ENCODE measurements around the gene FOLR3. TPM values are rescaled to one million over a fixed set of nuclear protein-coding genes. Genes with fewer than 3 reads are reported as not detected.

The FOLR3 gene
- total RNA-seq, 1 donor from 2014 or later: not detected

GRCh38 chr11:72102162-72102561 lies 33.4 kb upstream of the FOLR3 start:
- H3K36me3 Mint-ChIP-seq (ENCODE audit: low read depth, unreplicated experiment): peaks cover 33% of the 10 kb centered on the region
- peak overlapping the region; percentile 98 for H3K4me2 ChIP-seq (ENCODE audit: low read length)
- H2AFZ ChIP-seq (ENCODE audit: low read depth, low read length): no peak overlapping the region
- H3K27ac ChIP-seq (ENCODE audit: low read depth, low read length): peak overlapping the region; percentile 94
- H3K4me1 Mint-ChIP-seq (ENCODE audit: low read depth, unreplicated experiment): peaks cover 26% of the 10 kb centered on the region
- H3K27me3 ChIP-seq (ENCODE audit: insufficient read depth, low read length): no peaks in the 10 kb centered on the region
- H3K36me3 ChIP-seq (ENCODE audit: insufficient read depth, low read length): peaks cover 8% of the 10 kb centered on the region
- no peak for TF ChIP-seq CTCF (IDR thresholded peaks at IDR 0.05; ENCODE audit: insufficient read depth, low read depth, low read length)
- no peak for TF ChIP-seq EZH2 (IDR thresholded peaks at IDR 0.05; ENCODE audit: insufficient read depth, low read length)
- H3K9ac ChIP-seq (ENCODE audit: low read length): peak overlapping the region; percentile 92
- H3K4me1 ChIP-seq (ENCODE audit: insufficient read depth, low read length): peaks cover 24% of the 10 kb centered on the region
- H3K9me3 ChIP-seq (ENCODE audit: insufficient read depth, low read depth, low read length): no peaks in the 10 kb centered on the region
- no peaks in the 10 kb centered on the region for H4K20me1 ChIP-seq (ENCODE audit: insufficient read depth, low read length)
- H3K79me2 ChIP-seq (ENCODE audit: insufficient read depth, low read length): peaks cover 48% of the 10 kb centered on the region
- no peak for DNase-seq (ENCODE audit: low read depth)
- peak overlapping the region; percentile 56 for H3K27ac Mint-ChIP-seq (ENCODE audit: unreplicated experiment)
- peaks cover 2% of the 10 kb centered on the region for H3K9me3 Mint-ChIP-seq (ENCODE audit: unreplicated experiment)
- peak overlapping the region; percentile 92 for H3K4me3 Mint-ChIP-seq (ENCODE audit: unreplicated experiment)
- peak overlapping the region; percentile 95 for H3K4me3 ChIP-seq (ENCODE audit: insufficient read depth, low read depth, low read length)
- no peaks in the 10 kb centered on the region for H3K27me3 Mint-ChIP-seq (ENCODE audit: low read depth, unreplicated experiment)
- FAIRE-seq: no peak

GRCh38 chr11:72102631-72102945 lies 32.9 kb upstream of the FOLR3 start:
- H3K36me3 Mint-ChIP-seq (ENCODE audit: low read depth, unreplicated experiment): peaks cover 34% of the 10 kb centered on the region
- peak overlapping the region; percentile 56 for H3K27ac Mint-ChIP-seq (ENCODE audit: unreplicated experiment)
- H3K9me3 Mint-ChIP-seq (ENCODE audit: unreplicated experiment): peaks cover 2% of the 10 kb centered on the region
- H3K4me1 Mint-ChIP-seq (ENCODE audit: low read depth, unreplicated experiment): peaks cover 26% of the 10 kb centered on the region
- H3K27me3 ChIP-seq (ENCODE audit: insufficient read depth, low read length): no peaks in the 10 kb centered on the region
- peak overlapping the region; percentile 98 for H3K4me2 ChIP-seq (ENCODE audit: low read length)
- H2AFZ ChIP-seq (ENCODE audit: low read depth, low read length): peak overlapping the region; percentile 58
- FAIRE-seq (no peak), DNase-seq (ENCODE audit: low read depth) (no peak)
- TF ChIP-seq EZH2 (IDR thresholded peaks at IDR 0.05; ENCODE audit: insufficient read depth, low read length) (no peak), CTCF (IDR thresholded peaks at IDR 0.05; ENCODE audit: insufficient read depth, low read depth, low read length) (no peak)
- no peaks in the 10 kb centered on the region for H3K9me3 ChIP-seq (ENCODE audit: insufficient read depth, low read depth, low read length)
- peak overlapping the region; percentile 94 for H3K27ac ChIP-seq (ENCODE audit: low read depth, low read length)
- peaks cover 24% of the 10 kb centered on the region for H3K4me1 ChIP-seq (ENCODE audit: insufficient read depth, low read length)
- peak overlapping the region; percentile 95 for H3K4me3 ChIP-seq (ENCODE audit: insufficient read depth, low read depth, low read length)
- H3K9ac ChIP-seq (ENCODE audit: low read length): peak overlapping the region; percentile 92
- H4K20me1 ChIP-seq (ENCODE audit: insufficient read depth, low read length): no peaks in the 10 kb centered on the region
- no peaks in the 10 kb centered on the region for H3K27me3 Mint-ChIP-seq (ENCODE audit: low read depth, unreplicated experiment)
- peaks cover 48% of the 10 kb centered on the region for H3K79me2 ChIP-seq (ENCODE audit: insufficient read depth, low read length)
- H3K4me3 Mint-ChIP-seq (ENCODE audit: unreplicated experiment): peak overlapping the region; percentile 92
- H3K36me3 ChIP-seq (ENCODE audit: insufficient read depth, low read length): peaks cover 4% of the 10 kb centered on the region

GRCh38 chr11:72102946-72103753 lies 32.4 kb upstream of the FOLR3 start, which contains the start of gene LAMTOR1:
Gene LAMTOR1, minus strand, starts transcription at chr11:72103297. Its CDS starts 73 bp downstream, at chr11:72103224.
- H3K9me3 Mint-ChIP-seq (ENCODE audit: unreplicated experiment): peaks cover 2% of the 10 kb centered on the region
- Histone ChIP-seq H3K36me3 (ENCODE audit: insufficient read depth, low read length) (peaks cover under 1% of the 10 kb centered on the region), H3K27me3 (ENCODE audit: insufficient read depth, low read length) (no peaks in the 10 kb centered on the region), H3K9ac (ENCODE audit: low read length) (peak within 1 kb of the TSS; percentile 92), H3K79me2 (ENCODE audit: insufficient read depth, low read length) (peaks cover 48% of the 10 kb centered on the region), H3K4me3 (ENCODE audit: insufficient read depth, low read depth, low read length) (peak within 1 kb of the TSS; percentile 95), H3K4me2 (ENCODE audit: low read length) (peak within 1 kb of the TSS; percentile 98), H2AFZ (ENCODE audit: low read depth, low read length) (peak within 1 kb of the TSS; percentile 76), H3K27ac (ENCODE audit: low read depth, low read length) (peak within 1 kb of the TSS; percentile 94), H3K4me1 (ENCODE audit: insufficient read depth, low read length) (peaks cover 24% of the 10 kb centered on the region), H4K20me1 (ENCODE audit: insufficient read depth, low read length) (no peaks in the 10 kb centered on the region), H3K9me3 (ENCODE audit: insufficient read depth, low read depth, low read length) (no peaks in the 10 kb centered on the region)
- peaks cover 26% of the 10 kb centered on the region for H3K4me1 Mint-ChIP-seq (ENCODE audit: low read depth, unreplicated experiment)
- H3K4me3 Mint-ChIP-seq (ENCODE audit: unreplicated experiment): peak within 1 kb of the TSS; percentile 92
- no peaks in the 10 kb centered on the region for H3K27me3 Mint-ChIP-seq (ENCODE audit: low read depth, unreplicated experiment)
- H3K27ac Mint-ChIP-seq (ENCODE audit: unreplicated experiment): peak within 1 kb of the TSS; percentile 86
- H3K36me3 Mint-ChIP-seq (ENCODE audit: low read depth, unreplicated experiment): peaks cover 29% of the 10 kb centered on the region
- peak; percentile 96 for DNase-seq (ENCODE audit: low read depth)
- TF ChIP-seq EZH2 (IDR thresholded peaks at IDR 0.05; ENCODE audit: insufficient read depth, low read length) (no peak), CTCF (IDR thresholded peaks at IDR 0.05; ENCODE audit: insufficient read depth, low read depth, low read length) (peak; percentile 42)
- FAIRE-seq: peak; percentile 34

Measured in astrocyte (in vitro differentiated cells and primary cell).